ENCODE data around the gene FBLN7. TPM values are rescaled to one million over a fixed set of nuclear protein-coding genes. Genes with fewer than 3 reads are reported as not detected.

The FBLN7 gene
- total RNA-seq, 3 donors from 2014 or later (not counting 1 experiment from before 2014, with no cell fraction given), result 0.25 to 0.48 TPM; not detected in 1

DNA sequence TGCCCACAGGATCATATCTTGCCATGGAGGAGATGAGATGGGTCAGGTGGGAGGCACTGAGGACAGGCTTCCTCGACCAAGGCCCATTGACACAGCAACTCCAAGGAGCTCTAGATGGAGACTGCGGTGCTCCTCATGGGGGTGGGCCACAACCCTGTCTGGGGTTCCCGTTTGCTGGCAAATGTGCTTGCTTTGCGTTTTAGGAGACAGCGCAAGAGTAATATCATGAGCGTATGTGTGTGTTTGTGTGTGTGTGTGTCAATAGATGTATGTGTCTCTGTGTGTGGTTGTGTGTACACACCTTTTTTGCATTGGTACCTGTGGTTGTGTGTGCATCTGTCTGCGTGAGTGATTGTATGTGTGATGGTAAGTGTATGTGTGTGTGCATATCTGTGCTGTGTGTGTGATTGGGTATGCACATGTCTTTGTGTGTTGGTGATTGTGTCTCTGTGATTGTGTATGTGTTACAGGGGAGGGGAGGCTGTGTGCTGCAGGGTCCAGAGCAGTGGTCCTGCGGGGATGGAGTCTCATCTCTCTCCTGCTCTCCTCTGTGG lies 4.4 kb downstream of the FBLN7 start:
- H3K9me3 Mint-ChIP-seq, result no peaks in the 10 kb centered on the region
- no peak overlapping the region for H3K4me3 Mint-ChIP-seq
- no peaks in the 10 kb centered on the region for H3K9me3 ChIP-seq (ENCODE audit: control insufficient read depth, insufficient read depth, low read length)
- no peaks in the 10 kb centered on the region for H3K36me3 Mint-ChIP-seq
- ATAC-seq, result no peak
- 83% methylated on average over 8 of the region's 8 CpGs for WGBS (ENCODE audit: insufficient coverage)
- H3K4me1 Mint-ChIP-seq, result no peaks in the 10 kb centered on the region
- H3K27me3 Mint-ChIP-seq (ENCODE audit: low read depth in 2 of 2), result peaks cover 29 to 33% of the 10 kb centered on the region in 2 donors
- no peaks in the 10 kb centered on the region for H3K36me3 ChIP-seq (ENCODE audit: control insufficient read depth, insufficient read depth, low read length)
- no peak overlapping the region for H3K4me3 ChIP-seq (ENCODE audit: low read length)
- no peak for DNase-seq
- no peak overlapping the region for H3K27ac ChIP-seq (ENCODE audit: low read length)
- intact Hi-C loops (cut with micrococcal nuclease), result no loop called here
- TF ChIP-seq, protein P1, sequence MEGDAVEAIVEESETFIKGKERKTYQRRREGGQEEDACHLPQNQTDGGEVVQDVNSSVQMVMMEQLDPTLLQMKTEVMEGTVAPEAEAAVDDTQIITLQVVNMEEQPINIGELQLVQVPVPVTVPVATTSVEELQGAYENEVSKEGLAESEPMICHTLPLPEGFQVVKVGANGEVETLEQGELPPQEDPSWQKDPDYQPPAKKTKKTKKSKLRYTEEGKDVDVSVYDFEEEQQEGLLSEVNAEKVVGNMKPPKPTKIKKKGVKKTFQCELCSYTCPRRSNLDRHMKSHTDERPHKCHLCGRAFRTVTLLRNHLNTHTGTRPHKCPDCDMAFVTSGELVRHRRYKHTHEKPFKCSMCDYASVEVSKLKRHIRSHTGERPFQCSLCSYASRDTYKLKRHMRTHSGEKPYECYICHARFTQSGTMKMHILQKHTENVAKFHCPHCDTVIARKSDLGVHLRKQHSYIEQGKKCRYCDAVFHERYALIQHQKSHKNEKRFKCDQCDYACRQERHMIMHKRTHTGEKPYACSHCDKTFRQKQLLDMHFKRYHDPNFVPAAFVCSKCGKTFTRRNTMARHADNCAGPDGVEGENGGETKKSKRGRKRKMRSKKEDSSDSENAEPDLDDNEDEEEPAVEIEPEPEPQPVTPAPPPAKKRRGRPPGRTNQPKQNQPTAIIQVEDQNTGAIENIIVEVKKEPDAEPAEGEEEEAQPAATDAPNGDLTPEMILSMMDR (IDR thresholded peaks at IDR 0.05), result no peak
- H3K27ac Mint-ChIP-seq, result no peak overlapping the region
- H3K4me1 ChIP-seq (ENCODE audit: control insufficient read depth, insufficient read depth, low read length), result peaks cover 8% of the 10 kb centered on the region
- H3K27me3 ChIP-seq (ENCODE audit: control insufficient read depth, insufficient read depth, low read length), result peaks cover 3% of the 10 kb centered on the region

DNA sequence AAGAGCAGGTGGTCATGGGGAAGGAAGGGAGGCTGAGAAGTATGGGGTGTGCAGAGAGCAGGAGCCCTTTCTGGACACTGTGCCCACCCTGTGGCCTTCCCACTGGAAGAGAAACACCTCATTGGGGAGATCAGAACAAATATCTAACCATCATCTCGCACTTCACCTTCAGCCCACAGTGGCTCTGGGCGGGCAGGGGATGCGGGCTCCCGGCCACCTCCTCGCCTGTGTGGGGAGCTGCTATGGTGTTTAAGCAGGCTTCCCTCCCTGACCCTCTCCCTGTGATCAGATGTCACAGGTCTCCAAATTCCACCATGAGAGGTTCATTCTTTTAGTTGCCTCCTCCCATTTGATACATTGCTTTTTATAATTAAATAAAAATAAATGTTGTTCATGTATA lies 5.0 kb downstream of the FBLN7 start:
- H3K4me3 Mint-ChIP-seq, result no peak overlapping the region
- 86% methylated on average over 3 of the region's 5 CpGs for WGBS (ENCODE audit: insufficient coverage)
- no peak for DNase-seq

DNA sequence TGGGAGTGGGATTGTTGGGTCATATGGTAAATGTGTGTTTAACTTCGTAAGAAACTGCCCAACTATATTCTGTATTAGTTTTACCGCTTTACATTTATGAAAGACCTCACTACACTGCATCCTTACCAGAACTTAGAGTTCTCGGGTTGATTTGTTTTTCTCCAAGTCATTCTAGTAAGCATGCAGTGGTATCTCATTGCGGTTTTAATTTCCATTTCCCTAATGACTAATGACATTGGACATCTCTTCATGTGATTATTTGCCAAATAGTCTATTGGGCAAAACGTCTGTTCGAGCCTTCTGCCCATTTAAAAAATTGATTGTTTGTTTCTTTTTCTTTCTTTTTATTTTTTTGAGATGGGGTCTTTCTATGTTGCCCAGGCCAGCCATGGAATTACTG lies 6.8 kb downstream of the FBLN7 start:
- H3K4me1 Mint-ChIP-seq, result no peaks in the 10 kb centered on the region
- H3K27me3 Mint-ChIP-seq (ENCODE audit: low read depth in 2 of 2), result peaks cover 29 to 31% of the 10 kb centered on the region in 2 donors
- H3K36me3 Mint-ChIP-seq, result no peaks in the 10 kb centered on the region
- TF ChIP-seq, protein P1 (IDR thresholded peaks at IDR 0.05), result no peak
- Histone ChIP-seq H3K27ac (ENCODE audit: low read length) (no peak overlapping the region), H3K27me3 (ENCODE audit: control insufficient read depth, insufficient read depth, low read length) (peaks cover 3% of the 10 kb centered on the region), H3K9me3 (ENCODE audit: control insufficient read depth, insufficient read depth, low read length) (no peaks in the 10 kb centered on the region), H3K4me1 (ENCODE audit: control insufficient read depth, insufficient read depth, low read length) (no peaks in the 10 kb centered on the region), H3K4me3 (ENCODE audit: low read length) (no peak overlapping the region), H3K36me3 (ENCODE audit: control insufficient read depth, insufficient read depth, low read length) (no peaks in the 10 kb centered on the region)
- intact Hi-C loops (cut with micrococcal nuclease), result no loop called here
- no peak overlapping the region for H3K27ac Mint-ChIP-seq
- ATAC-seq (no peak), DNase-seq (no peak)
- H3K9me3 Mint-ChIP-seq, result no peaks in the 10 kb centered on the region
- WGBS (ENCODE audit: insufficient coverage), result 91% methylated on average over 6 of the region's 6 CpGs
- no peak overlapping the region for H3K4me3 Mint-ChIP-seq

More for the DNA sequence above, 5.0 kb downstream of the FBLN7 start:
- no peak overlapping the region for H3K27ac Mint-ChIP-seq
- no peaks in the 10 kb centered on the region for H3K36me3 Mint-ChIP-seq
- ATAC-seq, result no peak
- no peaks in the 10 kb centered on the region for H3K4me1 Mint-ChIP-seq
- TF ChIP-seq, protein P1 (IDR thresholded peaks at IDR 0.05), result no peak
- peaks cover 3% of the 10 kb centered on the region for H3K27me3 ChIP-seq (ENCODE audit: control insufficient read depth, insufficient read depth, low read length)
- H3K4me3 ChIP-seq (ENCODE audit: low read length), result no peak overlapping the region
- H3K27ac ChIP-seq (ENCODE audit: low read length), result no peak overlapping the region
- no peaks in the 10 kb centered on the region for H3K9me3 Mint-ChIP-seq
- H3K4me1 ChIP-seq (ENCODE audit: control insufficient read depth, insufficient read depth, low read length), result peaks cover 5% of the 10 kb centered on the region
- H3K9me3 ChIP-seq (ENCODE audit: control insufficient read depth, insufficient read depth, low read length), result no peaks in the 10 kb centered on the region
- peaks cover 29 to 31% of the 10 kb centered on the region in 2 donors for H3K27me3 Mint-ChIP-seq (ENCODE audit: low read depth in 2 of 2)
- no peaks in the 10 kb centered on the region for H3K36me3 ChIP-seq (ENCODE audit: control insufficient read depth, insufficient read depth, low read length)
- intact Hi-C loops (cut with micrococcal nuclease), result no loop called here
